ENCODE measurements around the gene BIN2. TPM values are rescaled to one million over a fixed set of nuclear protein-coding genes. Genes with fewer than 3 reads are reported as not detected.
A peak's percentile ranks its signal among the peaks of the same experiment; 100 is the strongest.

The BIN2 gene
- total and polyA plus RNA-seq, 2 donors (not counting 1 experiment from before 2014, with no cell fraction given) = not detected

DNA sequence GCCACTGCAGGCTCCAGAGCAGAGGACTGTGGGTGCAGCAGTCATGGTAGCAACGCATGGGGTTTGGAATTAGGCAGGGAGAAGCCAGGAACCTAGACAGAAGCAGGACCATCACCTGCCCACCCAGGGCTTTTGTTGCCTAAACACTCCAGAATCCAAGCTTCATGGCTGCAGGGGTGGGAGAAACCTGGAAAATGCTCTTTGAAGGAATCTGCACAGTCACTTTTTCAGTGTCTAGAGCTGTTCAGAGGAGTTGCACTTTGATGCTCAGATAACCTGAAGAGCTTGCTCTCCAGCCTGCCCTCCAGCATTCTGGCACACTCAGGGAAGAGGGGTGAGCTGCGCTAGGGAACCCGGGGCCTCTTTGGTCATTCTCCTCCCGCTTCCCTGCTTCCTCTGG is 24.1 kb upstream of the BIN2 start:
- H3K9me3 ChIP-seq (ENCODE audit: control insufficient read depth, insufficient read depth, low read depth, low read length) = no peaks in the 10 kb centered on the region
- no peak overlapping the region for H3K9ac ChIP-seq (ENCODE audit: insufficient read depth, low read length)
- H4K20me1 ChIP-seq (ENCODE audit: control insufficient read depth, extremely low read depth, insufficient read depth, low read length) = no peaks in the 10 kb centered on the region
- H2AFZ ChIP-seq (ENCODE audit: low read length) = no peak overlapping the region
- no peaks in the 10 kb centered on the region for H3K4me1 ChIP-seq (ENCODE audit: control insufficient read depth, extremely low read depth, insufficient read depth, low read length)
- no peaks in the 10 kb centered on the region for H3K36me3 ChIP-seq (ENCODE audit: control insufficient read depth, insufficient read depth, low read length)
- TF ChIP-seq, protein P1, sequence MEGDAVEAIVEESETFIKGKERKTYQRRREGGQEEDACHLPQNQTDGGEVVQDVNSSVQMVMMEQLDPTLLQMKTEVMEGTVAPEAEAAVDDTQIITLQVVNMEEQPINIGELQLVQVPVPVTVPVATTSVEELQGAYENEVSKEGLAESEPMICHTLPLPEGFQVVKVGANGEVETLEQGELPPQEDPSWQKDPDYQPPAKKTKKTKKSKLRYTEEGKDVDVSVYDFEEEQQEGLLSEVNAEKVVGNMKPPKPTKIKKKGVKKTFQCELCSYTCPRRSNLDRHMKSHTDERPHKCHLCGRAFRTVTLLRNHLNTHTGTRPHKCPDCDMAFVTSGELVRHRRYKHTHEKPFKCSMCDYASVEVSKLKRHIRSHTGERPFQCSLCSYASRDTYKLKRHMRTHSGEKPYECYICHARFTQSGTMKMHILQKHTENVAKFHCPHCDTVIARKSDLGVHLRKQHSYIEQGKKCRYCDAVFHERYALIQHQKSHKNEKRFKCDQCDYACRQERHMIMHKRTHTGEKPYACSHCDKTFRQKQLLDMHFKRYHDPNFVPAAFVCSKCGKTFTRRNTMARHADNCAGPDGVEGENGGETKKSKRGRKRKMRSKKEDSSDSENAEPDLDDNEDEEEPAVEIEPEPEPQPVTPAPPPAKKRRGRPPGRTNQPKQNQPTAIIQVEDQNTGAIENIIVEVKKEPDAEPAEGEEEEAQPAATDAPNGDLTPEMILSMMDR (conservative IDR thresholded peaks at IDR 0.05 in 1 of 2, IDR thresholded peaks at IDR 0.05 in 1 of 2; ENCODE audit: low read depth in 1 of 2, low read length in 2 of 2) = no peak
- TF ChIP-seq EZH2 (IDR thresholded peaks at IDR 0.05; ENCODE audit: low read length, missing control alignments) = no peak
- no peak overlapping the region for H3K4me2 ChIP-seq (ENCODE audit: extremely low read depth, insufficient read depth, low read length)
- no peaks in the 10 kb centered on the region for H3K79me2 ChIP-seq (ENCODE audit: control insufficient read depth, insufficient read depth, low read length)
- DNase-seq (ENCODE audit: low read depth in 2 of 2) = no peak
- H3K4me3 ChIP-seq (replicated peaks in 1 of 4; ENCODE audit: control extremely low read depth in 1 of 4, insufficient read depth in 1 of 4, low read depth in 3 of 4, low read length in 4 of 4) = no peak overlapping the region
- no peak overlapping the region for H3K27ac ChIP-seq (ENCODE audit: insufficient read depth, low read length)
- H3K27me3 ChIP-seq (ENCODE audit: control insufficient read depth, insufficient read depth, low read length) = no peaks in the 10 kb centered on the region

DNA sequence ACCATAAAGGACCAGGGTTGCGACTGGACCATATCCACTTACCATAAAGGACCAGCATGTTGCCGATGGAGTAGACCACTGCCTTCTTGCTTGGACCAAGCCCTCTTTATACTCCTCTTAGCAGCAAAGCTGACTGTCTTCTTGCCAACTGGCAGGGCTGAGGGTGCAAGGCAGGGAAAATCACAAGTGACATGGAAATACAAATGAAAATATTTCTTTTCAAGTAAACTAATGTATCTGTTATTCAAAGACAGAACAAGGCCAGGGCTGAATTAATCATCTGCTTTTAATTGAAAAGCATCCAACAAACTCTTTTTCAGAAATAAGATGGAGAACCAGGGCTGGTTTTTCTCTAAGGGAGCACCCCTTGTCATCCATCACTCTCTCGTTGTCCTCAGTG is 22.6 kb upstream of the BIN2 start, which contains the start of gene CELA1:
TSS of gene CELA1 (minus strand) at position 99 of the 400 bp plus-strand sequence. CDS start at position 58, 41 bp downstream.
- Histone ChIP-seq H3K4me3 (replicated peaks in 1 of 4; ENCODE audit: control extremely low read depth in 1 of 4, insufficient read depth in 1 of 4, low read depth in 3 of 4, low read length in 4 of 4) (no peak within 1 kb of the TSS), H3K4me2 (ENCODE audit: extremely low read depth, insufficient read depth, low read length) (no peak within 1 kb of the TSS), H3K4me1 (ENCODE audit: control insufficient read depth, extremely low read depth, insufficient read depth, low read length) (no peaks in the 10 kb centered on the region), H3K9me3 (ENCODE audit: control insufficient read depth, insufficient read depth, low read depth, low read length) (no peaks in the 10 kb centered on the region), H4K20me1 (ENCODE audit: control insufficient read depth, extremely low read depth, insufficient read depth, low read length) (no peaks in the 10 kb centered on the region), H3K27me3 (ENCODE audit: control insufficient read depth, insufficient read depth, low read length) (no peaks in the 10 kb centered on the region), H3K36me3 (ENCODE audit: control insufficient read depth, insufficient read depth, low read length) (no peaks in the 10 kb centered on the region), H3K9ac (ENCODE audit: insufficient read depth, low read length) (no peak within 1 kb of the TSS), H3K27ac (ENCODE audit: insufficient read depth, low read length) (no peak within 1 kb of the TSS), H3K79me2 (ENCODE audit: control insufficient read depth, insufficient read depth, low read length) (no peaks in the 10 kb centered on the region), H2AFZ (ENCODE audit: low read length) (no peak within 1 kb of the TSS)
- TF ChIP-seq EZH2 (IDR thresholded peaks at IDR 0.05; ENCODE audit: low read length, missing control alignments) = no peak
- TF ChIP-seq, protein P1 (conservative IDR thresholded peaks at IDR 0.05 in 1 of 2, IDR thresholded peaks at IDR 0.05 in 1 of 2; ENCODE audit: low read depth in 1 of 2, low read length in 2 of 2) = no peak
- DNase-seq (ENCODE audit: low read depth in 2 of 2) = no peak

DNA sequence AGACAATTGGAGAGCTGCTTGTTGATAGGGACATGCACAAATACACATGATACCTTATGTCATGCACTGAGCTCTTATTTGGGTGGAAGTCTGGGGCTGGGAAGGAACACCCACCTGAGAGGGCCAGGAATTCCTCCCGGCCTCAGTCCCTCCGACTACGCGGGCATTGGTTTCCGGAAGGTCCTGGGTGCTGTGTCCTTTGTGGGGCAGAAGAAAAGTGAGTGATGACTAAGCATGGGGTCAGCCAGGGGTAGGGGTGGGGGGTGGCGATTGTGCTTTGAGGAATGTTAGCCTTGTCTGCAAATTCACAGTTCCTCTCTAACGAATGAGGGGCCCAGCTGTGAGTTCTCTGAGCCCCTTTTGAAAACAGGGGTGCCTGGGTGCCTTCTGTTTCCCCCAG is 21.7 kb upstream of the BIN2 start:
- no peak overlapping the region for H2AFZ ChIP-seq (ENCODE audit: low read length)
- H3K4me2 ChIP-seq (ENCODE audit: extremely low read depth, insufficient read depth, low read length) = no peak overlapping the region
- peaks cover 2% of the 10 kb centered on the region for H3K4me1 ChIP-seq (ENCODE audit: control insufficient read depth, extremely low read depth, insufficient read depth, low read length)
- no peak for TF ChIP-seq EZH2 (IDR thresholded peaks at IDR 0.05; ENCODE audit: low read length, missing control alignments)
- TF ChIP-seq, protein P1 (conservative IDR thresholded peaks at IDR 0.05 in 1 of 2, IDR thresholded peaks at IDR 0.05 in 1 of 2; ENCODE audit: low read depth in 1 of 2, low read length in 2 of 2) = no peak
- no peaks in the 10 kb centered on the region for H3K27me3 ChIP-seq (ENCODE audit: control insufficient read depth, insufficient read depth, low read length)
- no peak overlapping the region for H3K9ac ChIP-seq (ENCODE audit: insufficient read depth, low read length)
- no peak overlapping the region for H3K27ac ChIP-seq (ENCODE audit: insufficient read depth, low read length)
- H3K36me3 ChIP-seq (ENCODE audit: control insufficient read depth, insufficient read depth, low read length) = no peaks in the 10 kb centered on the region
- DNase-seq (ENCODE audit: low read depth in 2 of 2) = peak in 1 of 2 donors; percentile 79
- H3K79me2 ChIP-seq (ENCODE audit: control insufficient read depth, insufficient read depth, low read length) = no peaks in the 10 kb centered on the region
- H4K20me1 ChIP-seq (ENCODE audit: control insufficient read depth, extremely low read depth, insufficient read depth, low read length) = no peaks in the 10 kb centered on the region
- H3K9me3 ChIP-seq (ENCODE audit: control insufficient read depth, insufficient read depth, low read depth, low read length) = no peaks in the 10 kb centered on the region
- H3K4me3 ChIP-seq (replicated peaks in 1 of 4; ENCODE audit: control extremely low read depth in 1 of 4, insufficient read depth in 1 of 4, low read depth in 3 of 4, low read length in 4 of 4) = no peak overlapping the region
